Fibroblast of lung (primary cell): ENCODE measurements around the gene CHN1. TPM values are rescaled to one million over a fixed set of nuclear protein-coding genes. Genes with fewer than 3 reads are reported as not detected.

ENCODE experiments used
- DNase-seq, 2 donors: peaks; one replicate each; pipeline versions ENCODE4 v3.0.0 to v3.0.0-alpha.2; 2010; ENCODE audit warnings: low read depth in 2 of 2
- H2AFZ ChIP-seq: 2 replicates; pipeline ENCODE4 v1.5.1; 2012; ENCODE audit warnings: low read length, control low read depth, inconsistent platforms
- H3K27ac ChIP-seq: 2 replicates; pipeline ENCODE4 v1.5.1; 2011; ENCODE audit warnings: low read length, control low read depth; ENCODE audit not compliant: insufficient read depth
- H3K27me3 ChIP-seq: 2 replicates; pipeline ENCODE4 v1.5.1; 2011; ENCODE audit warnings: mild to moderate bottlenecking, low read length; ENCODE audit not compliant: control insufficient read depth, insufficient read depth
- H3K36me3 ChIP-seq: 2 replicates; pipeline ENCODE4 v1.5.1; 2011; ENCODE audit warnings: low read length; ENCODE audit not compliant: control insufficient read depth, insufficient read depth
- H3K4me1 ChIP-seq: 2 replicates; pipeline ENCODE4 v1.5.1; 2011; ENCODE audit warnings: low read length; ENCODE audit not compliant: control insufficient read depth, insufficient read depth; ENCODE audit errors: extremely low read depth
- H3K4me2 ChIP-seq: 2 replicates; pipeline ENCODE4 v1.5.1; 2011; ENCODE audit warnings: low read length, control low read depth; ENCODE audit not compliant: insufficient read depth; ENCODE audit errors: extremely low read depth
- H3K4me3 ChIP-seq, 4 experiments: fragments of 200-600 bp in 1 of 4; sonication (generic) in 1 of 4; replicated peaks in 1 of 4; 2 replicates each; pipeline ENCODE4 v1.5.1; 2011 to 2016; ENCODE audit warnings: low read length in 4 of 4, low read depth in 3 of 4, mild to moderate bottlenecking in 3 of 4, control low read depth in 2 of 4, inconsistent platforms in 1 of 4, mixed read lengths in 1 of 4; ENCODE audit not compliant: insufficient read depth in 1 of 4; ENCODE audit errors: control extremely low read depth in 1 of 4
- H3K79me2 ChIP-seq: 2 replicates; pipeline ENCODE4 v1.5.1; 2012; ENCODE audit warnings: mild to moderate bottlenecking, low read length, inconsistent platforms; ENCODE audit not compliant: control insufficient read depth, insufficient read depth
- H3K9ac ChIP-seq: 2 replicates; pipeline ENCODE4 v1.5.1; 2011; ENCODE audit warnings: mild to moderate bottlenecking, low read length, control low read depth; ENCODE audit not compliant: insufficient read depth
- H3K9me3 ChIP-seq: 2 replicates; pipeline ENCODE4 v1.5.1; 2012; ENCODE audit warnings: low read depth, low read length; ENCODE audit not compliant: control insufficient read depth, insufficient read depth
- H4K20me1 ChIP-seq: 2 replicates; pipeline ENCODE4 v1.5.1; 2011; ENCODE audit warnings: low read length; ENCODE audit not compliant: control insufficient read depth, insufficient read depth; ENCODE audit errors: extremely low read depth
- CTCF ChIP-seq, 2 donors: IDR thresholded peaks in 1 of 2; conservative IDR thresholded peaks in 1 of 2; 1 replicate in 1 of 2; 2 replicates in 1 of 2; pipeline ENCODE4 v1.5.1; 2011 to 2012; ENCODE audit warnings: low read length in 2 of 2, control low read depth in 1 of 2, inconsistent platforms in 1 of 2, low read depth in 1 of 2, mild to moderate bottlenecking in 1 of 2
- EZH2 ChIP-seq: IDR thresholded peaks from 2 replicates; pipeline ENCODE4 v1.5.1; 2012; ENCODE audit warnings: low read length, control low read depth, mild to moderate bottlenecking; ENCODE audit errors: missing control alignments
- polyA plus RNA-seq, 2 donors: library from polyadenylated mRNA; depleted of rRNA in 1 of 2; stranded (reverse) in 1 of 2; unstranded in 1 of 2; fragments of >200 nt; gene quantifications; 2 replicates each; pipeline ENCODE4 v1.2.1, GENCODE V29; 2011 to 2012; ENCODE audit warnings: missing spikeins in 1 of 2
- total RNA-seq: library from RNA; depleted of rRNA; stranded (reverse); fragments of >200 nt; gene quantifications from 2 replicates; pipeline ENCODE4 v1.2.1, GENCODE V29; 2014

The CHN1 gene
- total and polyA plus RNA-seq, 2 donors (not counting 1 experiment from before 2014, with no cell fraction given) = 203 to 904 TPM

- TF ChIP-seq EZH2 = no peak
- TF ChIP-seq CTCF (conservative IDR thresholded peaks at IDR 0.05 in 1 of 2, IDR thresholded peaks at IDR 0.05 in 1 of 2; ENCODE audit: low read depth in 1 of 2, low read length in 2 of 2) = no peak
- Histone ChIP-seq H3K9ac (no peak overlapping the region), H3K79me2 (no peaks in the 10 kb centered on the region), H3K27me3 (no peaks in the 10 kb centered on the region), H3K4me1 (no peaks in the 10 kb centered on the region), H3K27ac (no peak overlapping the region), H2AFZ (no peak overlapping the region), H3K36me3 (no peaks in the 10 kb centered on the region), H4K20me1 (no peaks in the 10 kb centered on the region), H3K4me3 (no peak overlapping the region), H3K9me3 (no peaks in the 10 kb centered on the region), H3K4me2 (no peak overlapping the region)
- DNase-seq = no peak
Measured at GRCh38 chr2:175022923-175023322, 17.7 kb upstream of the CHN1 start.

- DNase-seq = no peak
- H3K36me3 ChIP-seq = no peaks in the 10 kb centered on the region
- H3K4me1 ChIP-seq = no peaks in the 10 kb centered on the region
- H3K9ac ChIP-seq = no peak overlapping the region
- H3K4me3 ChIP-seq = no peak overlapping the region
- TF ChIP-seq EZH2 (no peak), CTCF (conservative IDR thresholded peaks at IDR 0.05 in 1 of 2, IDR thresholded peaks at IDR 0.05 in 1 of 2; ENCODE audit: low read depth in 1 of 2, low read length in 2 of 2) (no peak)
- H3K4me2 ChIP-seq = no peak overlapping the region
- H3K79me2 ChIP-seq = no peaks in the 10 kb centered on the region
- H2AFZ ChIP-seq = no peak overlapping the region
- H3K9me3 ChIP-seq = no peaks in the 10 kb centered on the region
- H4K20me1 ChIP-seq = no peaks in the 10 kb centered on the region
- H3K27me3 ChIP-seq = no peaks in the 10 kb centered on the region
- no peak overlapping the region for H3K27ac ChIP-seq
Measured at GRCh38 chr2:175019566-175020327, 14.6 kb upstream of the CHN1 start.

GRCh38 chr2:175017618-175018414 is 12.6 kb upstream of the CHN1 start:
- TF ChIP-seq CTCF (conservative IDR thresholded peaks at IDR 0.05 in 1 of 2, IDR thresholded peaks at IDR 0.05 in 1 of 2; ENCODE audit: low read depth in 1 of 2, low read length in 2 of 2) (no peak), EZH2 (no peak)
- no peak overlapping the region for H3K9ac ChIP-seq
- no peak overlapping the region for H3K27ac ChIP-seq
- no peaks in the 10 kb centered on the region for H3K36me3 ChIP-seq
- no peaks in the 10 kb centered on the region for H3K27me3 ChIP-seq
- H3K9me3 ChIP-seq = no peaks in the 10 kb centered on the region
- H3K4me2 ChIP-seq = no peak overlapping the region
- H3K4me3 ChIP-seq = no peak overlapping the region
- no peaks in the 10 kb centered on the region for H3K4me1 ChIP-seq
- no peaks in the 10 kb centered on the region for H4K20me1 ChIP-seq
- no peak for DNase-seq
- H3K79me2 ChIP-seq = no peaks in the 10 kb centered on the region
- H2AFZ ChIP-seq = no peak overlapping the region
